Measurements from ENCODE around the gene MYH10. TPM values are rescaled to one million over a fixed set of nuclear protein-coding genes. Genes with fewer than 3 reads are reported as not detected.
"Not testable (repeated sequence)": the region's sequence is repeated elsewhere in the genome, so short reads cannot be mapped to it uniquely, and the experiment has no call there.

The MYH10 gene
- 1 to 10 TPM; 2.2 to 3.2 (median 2.9) TPM for total RNA-seq

DNA sequence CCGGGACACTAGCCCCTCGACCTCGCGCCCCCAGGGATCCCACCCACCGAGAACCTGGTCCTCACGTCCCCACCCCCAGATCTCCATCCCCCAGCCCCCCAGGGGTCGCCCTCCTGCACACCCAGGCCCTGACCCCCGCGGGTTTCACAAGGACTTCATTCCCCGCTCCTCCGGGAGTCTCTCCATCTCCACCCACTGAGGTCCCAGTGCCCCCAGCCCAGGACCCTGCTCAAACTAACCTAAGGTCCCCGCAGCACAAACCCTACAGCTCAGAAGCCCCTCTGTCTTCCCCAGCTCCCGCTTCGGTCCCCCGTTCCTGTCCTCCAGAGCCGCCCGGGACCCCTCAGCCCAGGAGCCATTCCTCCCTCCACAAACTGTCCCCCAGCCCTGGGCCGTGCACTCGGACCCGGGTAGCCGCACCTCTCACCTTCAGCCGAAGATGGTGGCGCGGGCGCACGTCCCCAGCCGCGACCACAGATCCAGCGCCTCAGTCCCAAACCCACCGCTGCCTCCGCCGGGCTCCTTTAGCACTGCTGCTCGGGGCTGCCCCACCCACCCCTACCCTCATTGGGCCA, at the start of gene MYH10:
MYH10 (minus strand) TSS at position 499 of the 575 bp plus-strand sequence. CDS start 7,479 bp downstream, outside the sequence.
- Mint-ChIP-seq H3K36me3 (ENCODE audit: insufficient read depth) (no peaks in the 10 kb centered on the region), H3K4me1 (ENCODE audit: low read depth) (peaks cover 15% of the 10 kb centered on the region), H3K9me3 (no peaks in the 10 kb centered on the region), H3K4me3 (peak within 1 kb of the TSS; percentile 89), H3K27me3 (ENCODE audit: low read depth) (peaks cover 57% of the 10 kb centered on the region)
- no peak for ATAC-seq
- no peak for DNase-seq

DNA sequence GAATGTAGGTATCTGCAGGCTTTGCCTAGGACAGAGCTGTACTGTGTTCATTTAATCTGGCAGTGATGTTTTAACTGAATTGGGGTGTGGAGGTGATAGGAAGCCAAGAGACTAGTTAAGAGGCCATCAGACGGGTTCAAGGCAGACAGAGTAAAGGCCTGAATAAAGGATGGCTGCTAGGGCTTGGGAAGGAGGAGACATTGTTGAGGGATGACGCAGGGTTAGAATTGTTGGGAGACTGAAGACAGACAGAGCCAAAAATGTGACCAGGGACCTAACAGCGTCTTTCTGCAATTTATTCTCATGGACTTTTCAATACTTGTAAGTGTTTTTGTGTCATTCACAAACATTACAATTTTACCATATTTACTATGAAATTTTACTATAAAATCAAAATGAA, 48.6 kb upstream of the MYH10 start:
- Mint-ChIP-seq H3K27me3 (ENCODE audit: low read depth) (peaks cover 11% of the 10 kb centered on the region), H3K36me3 (ENCODE audit: insufficient read depth) (no peaks in the 10 kb centered on the region), H3K4me3 (no peak overlapping the region), H3K4me1 (ENCODE audit: low read depth) (no peaks in the 10 kb centered on the region), H3K9me3 (no peaks in the 10 kb centered on the region)
- DNase-seq (no peak), ATAC-seq (no peak)

DNA sequence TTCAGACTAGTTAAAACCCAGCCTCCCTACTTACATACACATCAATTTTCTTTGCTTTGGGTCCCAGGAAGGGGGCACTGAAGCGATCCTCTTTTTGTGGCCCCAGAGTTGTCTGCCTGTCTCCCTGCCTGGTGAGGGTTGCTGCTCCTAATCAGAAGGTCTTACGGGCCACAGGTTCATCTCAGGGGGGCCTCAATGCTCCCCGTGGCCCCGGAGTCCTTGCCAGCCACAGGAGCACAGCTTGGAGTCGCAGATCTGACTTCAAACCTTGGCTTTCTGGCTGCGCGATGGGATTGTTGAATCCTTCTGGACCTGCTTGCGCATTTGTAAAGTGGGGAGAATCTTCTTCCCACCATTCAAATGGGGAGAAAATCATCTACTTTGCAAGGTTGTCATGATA, 44.8 kb upstream of the MYH10 start:
- no peaks in the 10 kb centered on the region for H3K9me3 Mint-ChIP-seq
- no peaks in the 10 kb centered on the region for H3K4me1 Mint-ChIP-seq (ENCODE audit: low read depth)
- H3K4me3 Mint-ChIP-seq, result no peak overlapping the region
- no peaks in the 10 kb centered on the region for H3K36me3 Mint-ChIP-seq (ENCODE audit: insufficient read depth)
- ATAC-seq, result no peak
- DNase-seq, result no peak
- H3K27me3 Mint-ChIP-seq (ENCODE audit: low read depth), result peaks cover 13% of the 10 kb centered on the region

DNA sequence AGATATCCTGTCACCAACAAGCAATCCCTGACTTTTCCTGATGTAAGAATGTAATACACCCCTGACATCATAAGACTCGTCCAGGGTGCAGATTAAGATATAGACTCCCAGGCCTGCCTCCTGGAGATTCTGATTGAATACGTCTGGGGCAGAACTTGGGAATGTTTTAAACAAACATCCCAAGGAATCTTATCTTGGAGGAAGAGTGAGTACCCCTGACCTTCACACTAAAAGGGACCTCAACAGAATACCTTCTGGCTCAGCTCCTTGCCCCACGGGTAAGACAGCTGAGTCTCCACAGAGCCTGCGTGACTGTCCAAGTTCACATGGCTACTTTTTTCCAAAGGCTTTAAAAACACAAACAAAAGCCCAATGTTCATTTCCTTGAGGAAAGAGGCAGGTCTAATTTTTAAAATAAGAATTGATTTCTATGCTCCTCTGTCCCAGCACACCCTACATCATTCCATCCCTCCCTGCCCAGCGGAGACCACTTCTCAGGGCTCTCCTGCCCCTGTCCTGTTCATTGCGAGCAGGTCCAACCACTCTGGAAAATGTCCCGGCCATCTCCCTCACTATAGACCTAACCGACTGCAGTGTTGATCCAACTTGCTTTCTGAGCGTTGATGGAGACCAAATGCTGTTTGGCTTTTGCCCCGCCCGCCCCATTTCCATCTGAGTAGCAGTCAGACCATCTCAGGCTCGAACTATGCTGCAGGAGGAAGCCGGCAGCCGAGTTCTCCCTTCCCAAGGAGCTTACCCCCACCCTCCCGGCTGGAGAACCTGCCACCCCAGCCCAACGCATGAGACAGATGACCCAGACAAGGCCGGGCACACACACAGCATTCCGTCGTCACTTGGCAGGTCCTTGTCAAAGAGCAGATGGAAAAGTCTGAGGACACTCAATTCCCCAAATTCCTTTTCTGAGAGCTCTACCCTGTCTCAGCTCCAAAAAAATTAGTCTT, 44.1 kb upstream of the MYH10 start:
- Mint-ChIP-seq H3K9me3 (no peaks in the 10 kb centered on the region), H3K27me3 (ENCODE audit: low read depth) (peaks cover 6% of the 10 kb centered on the region), H3K4me3 (no peak overlapping the region), H3K36me3 (ENCODE audit: insufficient read depth) (no peaks in the 10 kb centered on the region), H3K4me1 (ENCODE audit: low read depth) (no peaks in the 10 kb centered on the region)
- DNase-seq (no peak), ATAC-seq (no peak)

DNA sequence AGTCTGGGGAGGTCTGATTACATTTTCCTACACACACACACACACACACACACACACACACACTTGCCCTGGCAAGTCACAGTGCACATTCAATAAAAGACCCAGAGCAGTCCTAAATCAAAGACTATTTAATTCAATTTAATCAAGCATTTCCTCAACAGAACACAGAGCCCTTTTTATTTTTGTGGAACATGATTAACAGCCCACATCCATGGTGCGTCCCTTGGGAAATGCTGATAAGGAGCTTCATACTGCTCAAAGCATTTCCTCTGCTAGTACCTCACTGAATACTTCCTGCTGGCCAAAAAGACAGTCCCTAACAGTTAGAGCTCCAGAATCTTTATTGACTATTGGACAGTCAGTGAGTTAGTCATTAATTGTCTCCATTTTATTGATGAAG, 43.1 kb upstream of the MYH10 start:
- DNase-seq, result no peak
- no peak overlapping the region for H3K4me3 Mint-ChIP-seq
- no peaks in the 10 kb centered on the region for H3K36me3 Mint-ChIP-seq (ENCODE audit: insufficient read depth)
- no peaks in the 10 kb centered on the region for H3K9me3 Mint-ChIP-seq
- no peak for ATAC-seq
- H3K4me1 Mint-ChIP-seq (ENCODE audit: low read depth), result no peaks in the 10 kb centered on the region
- H3K27me3 Mint-ChIP-seq (ENCODE audit: low read depth), result peaks cover 5% of the 10 kb centered on the region

DNA sequence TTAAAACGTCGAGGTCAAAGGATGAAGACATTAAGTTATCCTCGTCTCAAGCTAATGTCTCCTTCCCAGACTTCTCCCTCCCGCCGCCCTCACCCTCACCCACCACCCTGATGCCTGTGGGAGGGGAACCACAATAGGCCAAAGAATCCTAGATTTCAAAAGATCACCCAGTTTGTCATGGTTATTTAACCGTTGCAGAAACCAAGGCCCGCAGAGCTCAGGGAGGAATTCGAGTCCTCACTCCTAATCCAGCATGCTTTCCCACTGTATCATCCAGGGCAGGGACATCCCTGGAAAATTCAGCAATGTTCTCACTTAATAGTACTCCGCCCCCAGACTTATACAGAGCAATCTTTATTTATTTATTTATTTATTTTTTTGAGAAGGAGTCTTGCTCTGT, 41.8 kb upstream of the MYH10 start:
- no peak for DNase-seq
- Mint-ChIP-seq H3K9me3 (no peaks in the 10 kb centered on the region), H3K27me3 (ENCODE audit: low read depth) (peaks cover 5% of the 10 kb centered on the region), H3K36me3 (ENCODE audit: insufficient read depth) (no peaks in the 10 kb centered on the region), H3K4me1 (ENCODE audit: low read depth) (no peaks in the 10 kb centered on the region), H3K4me3 (no peak overlapping the region)
- ATAC-seq, result no peak

DNA sequence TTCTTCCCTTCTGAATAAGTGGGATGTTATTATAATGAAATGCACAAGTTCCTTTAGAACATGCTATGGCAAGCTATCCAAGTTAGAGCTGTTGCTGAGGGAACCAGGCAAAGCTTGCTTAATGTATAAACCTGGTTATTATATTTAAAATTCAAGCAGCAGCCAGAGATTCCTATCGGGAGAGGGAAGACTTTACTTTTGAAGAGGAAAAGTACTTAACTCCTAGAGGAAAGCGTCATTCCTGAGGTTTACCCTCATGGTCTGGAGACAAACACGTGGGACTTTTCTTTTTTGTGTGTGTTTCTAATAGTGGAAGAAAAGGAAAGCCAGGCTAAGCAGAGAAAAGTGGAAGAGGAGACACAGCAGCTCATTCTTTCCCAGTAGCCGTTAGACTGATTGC, 39.9 kb upstream of the MYH10 start:
- H3K9me3 Mint-ChIP-seq, result no peaks in the 10 kb centered on the region
- H3K4me3 Mint-ChIP-seq, result no peak overlapping the region
- DNase-seq (no peak), ATAC-seq (no peak)
- H3K4me1 Mint-ChIP-seq (ENCODE audit: low read depth), result no peaks in the 10 kb centered on the region
- H3K36me3 Mint-ChIP-seq (ENCODE audit: insufficient read depth), result no peaks in the 10 kb centered on the region
- peaks cover 10% of the 10 kb centered on the region for H3K27me3 Mint-ChIP-seq (ENCODE audit: low read depth)

DNA sequence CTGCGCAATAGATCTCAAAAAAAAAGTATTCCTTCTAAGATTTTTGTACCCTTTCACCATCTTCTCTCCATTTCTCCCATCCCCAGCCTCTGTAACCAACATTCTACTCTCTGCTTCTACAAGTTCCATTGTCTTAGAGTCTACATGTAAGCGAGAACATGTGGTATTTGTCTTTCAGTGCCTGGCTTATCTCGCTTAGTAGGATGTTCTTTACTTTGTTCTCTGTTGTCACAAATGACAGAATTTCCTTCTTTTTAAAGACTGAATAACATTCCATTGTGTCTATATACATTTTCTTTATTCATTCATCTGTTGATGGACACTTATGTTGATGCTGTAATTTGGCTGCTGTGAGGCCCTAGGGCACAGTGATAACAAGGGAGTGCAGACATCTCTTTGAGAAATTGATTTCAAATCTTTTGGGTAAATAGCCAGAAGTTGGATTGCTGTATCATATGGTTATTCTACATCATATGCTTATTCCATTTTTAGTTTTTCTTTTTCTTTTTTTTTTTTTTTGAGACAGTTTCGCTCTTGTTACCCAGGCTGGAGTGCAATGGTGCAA, 37.7 kb upstream of the MYH10 start:
- H3K27me3 Mint-ChIP-seq (ENCODE audit: low read depth), result peaks cover 12% of the 10 kb centered on the region
- no peak overlapping the region for H3K4me3 Mint-ChIP-seq
- H3K36me3 Mint-ChIP-seq (ENCODE audit: insufficient read depth), result no peaks in the 10 kb centered on the region
- no peak for DNase-seq
- H3K9me3 Mint-ChIP-seq, result no peaks in the 10 kb centered on the region
- H3K4me1 Mint-ChIP-seq (ENCODE audit: low read depth), result no peaks in the 10 kb centered on the region
- no peak for ATAC-seq

DNA sequence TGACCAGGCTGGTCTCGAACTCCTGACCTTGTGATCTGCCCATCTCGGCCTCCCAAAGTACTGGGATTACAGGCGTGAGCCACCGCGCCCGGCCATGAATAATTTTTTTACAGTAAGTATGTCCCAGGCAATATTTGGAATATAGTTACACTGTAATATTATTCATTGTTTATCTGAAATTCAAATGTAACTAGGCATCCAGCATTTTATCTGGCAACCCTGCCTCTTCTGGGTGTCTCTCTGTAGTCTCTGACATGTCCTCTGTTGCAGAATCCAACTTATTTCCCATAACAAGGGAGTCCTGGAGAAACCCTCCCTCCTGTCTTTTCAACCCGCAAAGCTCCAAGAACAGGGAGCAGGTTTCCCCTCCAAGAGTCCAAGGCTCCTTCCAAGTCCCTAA, 36.9 kb upstream of the MYH10 start:
- ATAC-seq, result no peak
- Mint-ChIP-seq H3K9me3 (no peaks in the 10 kb centered on the region), H3K27me3 (ENCODE audit: low read depth) (peaks cover 12% of the 10 kb centered on the region), H3K36me3 (ENCODE audit: insufficient read depth) (no peaks in the 10 kb centered on the region), H3K4me1 (ENCODE audit: low read depth) (no peaks in the 10 kb centered on the region), H3K4me3 (no peak overlapping the region)
- no peak for DNase-seq

DNA sequence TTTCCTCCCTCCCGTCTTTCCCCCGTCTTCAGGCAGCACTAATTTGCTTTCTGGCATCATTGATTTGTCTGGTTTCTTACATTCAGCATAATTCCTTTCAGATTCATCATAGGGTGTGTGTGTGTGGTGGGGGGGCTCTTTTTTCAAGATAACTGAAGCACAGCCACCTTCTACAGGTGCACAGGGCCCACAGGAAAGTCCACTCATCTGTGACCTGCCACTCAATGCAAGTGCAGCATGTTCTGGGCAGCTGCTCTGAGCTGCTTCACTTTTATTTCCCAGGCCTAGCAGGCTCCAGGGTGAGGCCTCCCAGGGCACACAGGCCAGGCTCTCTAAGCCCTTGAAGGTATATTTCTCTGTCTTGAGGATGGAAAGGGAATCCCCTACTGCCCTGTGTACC, 35.2 kb upstream of the MYH10 start:
- H3K4me3 Mint-ChIP-seq, result no peak overlapping the region
- H3K9me3 Mint-ChIP-seq, result no peaks in the 10 kb centered on the region
- H3K4me1 Mint-ChIP-seq (ENCODE audit: low read depth), result no peaks in the 10 kb centered on the region
- H3K27me3 Mint-ChIP-seq (ENCODE audit: low read depth), result peaks cover 17% of the 10 kb centered on the region
- no peaks in the 10 kb centered on the region for H3K36me3 Mint-ChIP-seq (ENCODE audit: insufficient read depth)
- no peak for DNase-seq
- ATAC-seq, result no peak

DNA sequence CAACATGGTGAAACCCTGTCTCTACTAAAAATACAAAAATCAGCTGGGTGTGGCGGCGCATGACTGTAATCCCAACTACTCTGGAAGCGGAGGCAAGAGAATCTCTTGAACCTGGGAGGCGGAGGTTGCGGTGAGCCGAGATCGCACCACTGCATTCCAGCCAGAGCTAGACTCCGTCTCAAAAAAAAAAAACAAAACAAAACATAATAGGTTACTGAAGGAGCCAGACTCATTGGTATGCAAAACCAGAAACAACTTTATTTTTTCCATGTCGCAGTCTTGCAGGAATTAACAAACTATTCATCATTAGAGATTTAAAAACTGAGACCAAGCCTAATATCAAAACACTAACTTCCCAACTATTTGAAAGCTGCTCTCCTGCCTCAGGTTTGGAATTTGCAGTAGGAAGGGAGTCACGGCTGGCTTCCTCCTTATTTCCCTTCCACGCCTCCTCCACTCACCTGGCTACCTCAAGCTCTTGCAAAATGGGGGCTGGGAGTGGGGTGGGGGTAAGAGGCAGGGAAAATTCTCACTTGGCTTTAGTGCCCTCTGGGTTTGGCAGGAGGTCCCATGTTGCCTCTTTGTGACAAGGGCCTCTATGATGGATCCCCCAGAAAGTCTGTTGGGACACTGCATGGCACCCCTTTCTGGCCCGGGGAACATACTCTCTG, 34.1 kb upstream of the MYH10 start:
- ATAC-seq (no peak), DNase-seq (no peak)
- Mint-ChIP-seq H3K36me3 (ENCODE audit: insufficient read depth) (no peaks in the 10 kb centered on the region), H3K4me1 (ENCODE audit: low read depth) (no peaks in the 10 kb centered on the region), H3K4me3 (no peak overlapping the region), H3K27me3 (ENCODE audit: low read depth) (peaks cover 17% of the 10 kb centered on the region), H3K9me3 (no peaks in the 10 kb centered on the region)

DNA sequence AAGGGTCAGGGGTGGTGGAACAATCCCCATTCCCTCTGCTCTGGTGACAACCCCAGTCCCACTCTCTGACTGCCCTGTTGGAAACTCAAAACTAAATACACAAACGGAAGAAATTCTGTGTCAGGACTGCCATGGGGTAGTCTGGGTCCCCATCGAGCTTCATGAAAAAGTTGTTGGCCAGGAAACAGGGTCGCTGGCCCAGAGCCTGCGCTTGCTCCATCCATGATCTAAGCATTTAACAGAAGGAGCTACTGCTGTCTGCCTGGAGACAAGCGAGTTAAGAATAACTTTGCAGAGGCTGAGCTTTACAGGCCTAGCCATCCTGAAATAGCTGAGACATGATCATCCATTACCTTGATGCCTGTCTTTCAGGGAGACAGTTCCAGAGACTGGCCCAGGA, 32.4 kb upstream of the MYH10 start:
- DNase-seq, result no peak
- Mint-ChIP-seq H3K4me3 (no peak overlapping the region), H3K36me3 (ENCODE audit: insufficient read depth) (no peaks in the 10 kb centered on the region)

DNA sequence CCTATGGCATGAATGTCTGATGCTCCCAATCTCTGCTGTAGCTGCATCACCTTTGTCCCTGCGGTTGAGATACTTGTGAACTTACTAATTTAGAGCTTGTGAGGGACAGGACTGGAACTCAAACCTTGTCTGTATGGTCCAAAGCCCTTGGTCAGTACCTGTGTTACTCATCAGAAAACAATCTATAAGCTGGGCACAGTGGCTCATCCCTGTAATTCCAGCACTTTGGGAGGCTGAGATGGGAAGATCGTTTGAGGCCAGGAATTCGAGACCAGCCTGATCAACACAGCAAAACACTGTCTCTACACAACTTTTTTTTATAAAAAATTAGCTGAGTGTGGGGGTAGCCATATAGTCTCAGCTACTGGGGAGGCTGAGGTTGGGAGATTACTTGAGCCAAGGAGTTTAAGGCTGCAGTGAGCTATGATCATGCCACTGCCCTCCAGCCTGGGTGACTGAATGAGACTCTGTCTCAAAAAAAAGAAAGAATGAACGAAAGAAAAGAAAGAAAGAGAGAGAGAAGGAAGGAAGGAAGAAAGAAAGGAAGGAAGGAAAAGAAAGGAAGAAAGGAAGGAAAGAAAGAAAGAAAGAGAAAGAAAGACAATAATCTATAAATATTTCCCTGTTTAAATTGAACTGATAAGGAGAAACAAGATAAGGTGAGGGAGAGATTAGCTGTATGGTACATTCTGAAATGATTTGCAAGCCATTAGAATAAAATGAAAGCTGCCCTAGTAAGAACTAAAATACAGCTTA, 31.7 kb upstream of the MYH10 start:
- Mint-ChIP-seq H3K36me3 (ENCODE audit: insufficient read depth) (no peaks in the 10 kb centered on the region), H3K27me3 (ENCODE audit: low read depth) (peaks cover 17% of the 10 kb centered on the region), H3K4me3 (no peak overlapping the region), H3K9me3 (no peaks in the 10 kb centered on the region), H3K4me1 (ENCODE audit: low read depth) (no peaks in the 10 kb centered on the region)
- DNase-seq (no peak), ATAC-seq (no peak)

More for the DNA sequence above, 32.4 kb upstream of the MYH10 start:
- no peak for ATAC-seq
- peaks cover 17% of the 10 kb centered on the region for H3K27me3 Mint-ChIP-seq (ENCODE audit: low read depth)
- no peaks in the 10 kb centered on the region for H3K9me3 Mint-ChIP-seq
- no peaks in the 10 kb centered on the region for H3K4me1 Mint-ChIP-seq (ENCODE audit: low read depth)

DNA sequence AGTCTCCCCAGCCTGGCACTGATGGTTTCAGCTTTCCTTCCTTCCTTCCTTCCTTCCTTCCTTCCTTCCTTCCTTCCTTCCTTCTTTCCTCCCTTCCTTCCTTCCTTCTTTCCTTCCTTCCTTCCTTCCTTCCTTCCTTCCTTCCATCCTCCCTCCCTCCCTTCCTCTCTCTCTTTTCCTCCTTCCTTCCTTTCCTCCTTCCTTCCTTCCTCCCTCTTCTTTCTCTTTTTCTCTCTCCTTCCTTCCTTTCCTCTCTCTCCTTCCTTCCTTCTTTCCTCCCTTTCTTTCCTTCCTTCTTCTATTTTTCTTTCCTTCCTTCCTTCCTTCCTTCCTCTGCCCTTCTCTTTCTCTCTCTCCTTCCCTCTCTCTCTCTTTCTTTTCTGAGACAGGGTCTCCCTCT, 30.2 kb upstream of the MYH10 start:
- not testable (repeated sequence) for H3K4me1 Mint-ChIP-seq (ENCODE audit: low read depth); DNase-seq; H3K36me3 Mint-ChIP-seq (ENCODE audit: insufficient read depth); H3K9me3 Mint-ChIP-seq; H3K4me3 Mint-ChIP-seq; ATAC-seq
- peaks cover 19% of the 10 kb centered on the region for H3K27me3 Mint-ChIP-seq (ENCODE audit: low read depth)

Measured in activated T-cell treated with anti-CD3 and anti-CD28 coated beads, Interleukin-2, amount 50 U/mL, for 4 hours (primary cell).